A204.1 (cell line): ENCODE measurements around the gene COX4I1.
"Not testable (repeated sequence)": the region's sequence is repeated elsewhere in the genome, so short reads cannot be mapped to it uniquely, and the experiment has no call there.

Experiments
- FAIRE-seq: peaks from 2 replicates; lab custom pipeline; 2012; peaks lifted over from hg19 to GRCh38; lab: Jason Lieb, UNC

The COX4I1 gene

GRCh38 chr16:85825326-85825725 is 25.8 kb downstream of the COX4I1 start:
- no peak for FAIRE-seq

- FAIRE-seq: no peak
These were observed 27.3 kb downstream of the COX4I1 start for GRCh38 chr16:85826686-85827247.

- no peak for FAIRE-seq
These were observed 28.7 kb downstream of the COX4I1 start for GRCh38 chr16:85828166-85828565.

GRCh38 chr16:85829171-85829719 is 29.8 kb downstream of the COX4I1 start:
- FAIRE-seq: no peak

GRCh38 chr16:85829751-85830445 is 30.4 kb downstream of the COX4I1 start:
- no peak for FAIRE-seq

GRCh38 chr16:85830821-85831220 is 31.3 kb downstream of the COX4I1 start:
- no peak for FAIRE-seq

- FAIRE-seq: no peak
These were observed 33.2 kb downstream of the COX4I1 start for GRCh38 chr16:85832570-85833218.

- no peak for FAIRE-seq
These were observed 33.9 kb downstream of the COX4I1 start for GRCh38 chr16:85833219-85833920.

- FAIRE-seq: no peak
These were observed 35.2 kb downstream of the COX4I1 start for GRCh38 chr16:85834741-85835140.

GRCh38 chr16:85835227-85835751 is 35.8 kb downstream of the COX4I1 start:
- FAIRE-seq: no peak

GRCh38 chr16:85835956-85836705 is 36.6 kb downstream of the COX4I1 start:
- no peak for FAIRE-seq

GRCh38 chr16:85836706-85837582 is 37.4 kb downstream of the COX4I1 start:
- FAIRE-seq: no peak

GRCh38 chr16:85837654-85838053 is 38.2 kb downstream of the COX4I1 start:
- not testable (repeated sequence) for FAIRE-seq

- FAIRE-seq: no peak
These were observed 38.9 kb downstream of the COX4I1 start for GRCh38 chr16:85838381-85838780.

- FAIRE-seq: no peak
These were observed 39.5 kb downstream of the COX4I1 start for GRCh38 chr16:85838876-85839585.

- FAIRE-seq: no peak
These were observed 40.3 kb downstream of the COX4I1 start for GRCh38 chr16:85839681-85840240.

GRCh38 chr16:85840395-85840794 is 40.9 kb downstream of the COX4I1 start:
- no peak for FAIRE-seq

GRCh38 chr16:85840801-85841200 is 41.3 kb downstream of the COX4I1 start:
- no peak for FAIRE-seq

GRCh38 chr16:85842435-85842834 is 42.9 kb downstream of the COX4I1 start:
- no peak for FAIRE-seq

GRCh38 chr16:85842848-85843247 is 43.4 kb downstream of the COX4I1 start:
- FAIRE-seq: no peak
